GM19035 (cell line): ENCODE results near the gene OSMR.

Source experiments
- ATAC-seq: cut with Tn5 transposase; IDR thresholded peaks from one replicate; pipeline ENCODE4 v1.9.1; 2021; ENCODE audit not compliant: unreplicated experiment

The OSMR gene

GRCh38 chr5:38845526-38846378 lies at the start of gene OSMR:
OSMR (plus strand) TSS chr5:38846012; CDS start chr5:38869045, 23,033 bp downstream.
- no peak for ATAC-seq

- ATAC-seq, result no peak
These were observed 49.1 kb upstream of the OSMR start for GRCh38 chr5:38796742-38797108.

- ATAC-seq, result no peak
These were observed 48.0 kb upstream of the OSMR start for GRCh38 chr5:38797838-38798237.

GRCh38 chr5:38799556-38800377 lies 46.0 kb upstream of the OSMR start:
- ATAC-seq, result no peak

- no peak for ATAC-seq
These were observed 45.3 kb upstream of the OSMR start for GRCh38 chr5:38800515-38800914.

GRCh38 chr5:38802125-38802524 lies 43.7 kb upstream of the OSMR start:
- no peak for ATAC-seq

GRCh38 chr5:38803246-38803645 lies 42.6 kb upstream of the OSMR start:
- ATAC-seq, result no peak

- no peak for ATAC-seq
These were observed 39.0 kb upstream of the OSMR start for GRCh38 chr5:38806775-38807258.

GRCh38 chr5:38807570-38808483 lies 38.0 kb upstream of the OSMR start:
- ATAC-seq, result no peak

GRCh38 chr5:38808666-38809343 lies 37.0 kb upstream of the OSMR start:
- ATAC-seq, result no peak

- peak; percentile 61 for ATAC-seq
These were observed 36.1 kb upstream of the OSMR start for GRCh38 chr5:38809388-38810359.

- no peak for ATAC-seq
These were observed 30.9 kb upstream of the OSMR start for GRCh38 chr5:38814879-38815278.

GRCh38 chr5:38816083-38817030 lies 29.5 kb upstream of the OSMR start:
- no peak for ATAC-seq

GRCh38 chr5:38821679-38822078 lies 24.1 kb upstream of the OSMR start:
- no peak for ATAC-seq

- no peak for ATAC-seq
These were observed 22.3 kb upstream of the OSMR start for GRCh38 chr5:38823503-38823902.

- no peak for ATAC-seq
These were observed 21.0 kb upstream of the OSMR start for GRCh38 chr5:38824821-38825220.

GRCh38 chr5:38825494-38825893 lies 20.3 kb upstream of the OSMR start:
- ATAC-seq, result no peak

GRCh38 chr5:38827525-38827924 lies 18.3 kb upstream of the OSMR start:
- no peak for ATAC-seq
